ENCODE measurements around the gene NINJ2.

DNA sequence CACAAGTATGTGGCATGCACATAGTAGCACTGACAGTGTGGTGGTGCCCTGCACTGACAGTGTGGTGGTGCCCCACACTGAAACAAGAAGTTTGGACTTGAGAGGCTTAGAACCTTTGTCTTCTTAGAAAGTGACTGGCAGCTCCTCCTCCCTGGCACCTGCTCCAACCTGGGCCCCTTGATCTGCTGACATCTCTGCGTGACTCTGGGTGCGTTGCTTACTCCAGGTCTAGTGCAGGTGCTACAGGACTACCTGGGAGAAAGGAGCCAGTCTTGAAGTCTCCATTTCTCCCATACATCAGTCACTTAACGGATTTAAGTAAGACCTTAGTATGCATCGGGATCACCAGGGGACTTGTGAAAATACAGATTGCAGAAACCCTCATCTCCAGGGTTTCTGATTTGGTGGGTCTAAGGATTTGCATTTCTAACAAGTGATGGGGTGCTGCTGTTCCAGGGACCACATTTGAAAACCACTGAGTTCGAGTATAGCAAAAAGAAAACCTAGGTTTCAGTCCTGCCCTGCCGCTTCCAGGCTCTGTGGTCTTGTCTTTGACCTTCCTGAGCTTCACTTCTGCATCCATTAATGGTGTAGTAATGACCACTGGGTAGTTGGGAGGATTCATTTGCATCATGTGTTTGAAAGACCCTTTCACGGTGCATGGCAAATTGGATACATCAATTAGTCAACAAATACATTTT lies 15.7 kb downstream of the NINJ2 start:
- TF ChIP-seq, protein P1, sequence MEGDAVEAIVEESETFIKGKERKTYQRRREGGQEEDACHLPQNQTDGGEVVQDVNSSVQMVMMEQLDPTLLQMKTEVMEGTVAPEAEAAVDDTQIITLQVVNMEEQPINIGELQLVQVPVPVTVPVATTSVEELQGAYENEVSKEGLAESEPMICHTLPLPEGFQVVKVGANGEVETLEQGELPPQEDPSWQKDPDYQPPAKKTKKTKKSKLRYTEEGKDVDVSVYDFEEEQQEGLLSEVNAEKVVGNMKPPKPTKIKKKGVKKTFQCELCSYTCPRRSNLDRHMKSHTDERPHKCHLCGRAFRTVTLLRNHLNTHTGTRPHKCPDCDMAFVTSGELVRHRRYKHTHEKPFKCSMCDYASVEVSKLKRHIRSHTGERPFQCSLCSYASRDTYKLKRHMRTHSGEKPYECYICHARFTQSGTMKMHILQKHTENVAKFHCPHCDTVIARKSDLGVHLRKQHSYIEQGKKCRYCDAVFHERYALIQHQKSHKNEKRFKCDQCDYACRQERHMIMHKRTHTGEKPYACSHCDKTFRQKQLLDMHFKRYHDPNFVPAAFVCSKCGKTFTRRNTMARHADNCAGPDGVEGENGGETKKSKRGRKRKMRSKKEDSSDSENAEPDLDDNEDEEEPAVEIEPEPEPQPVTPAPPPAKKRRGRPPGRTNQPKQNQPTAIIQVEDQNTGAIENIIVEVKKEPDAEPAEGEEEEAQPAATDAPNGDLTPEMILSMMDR (conservative IDR thresholded peaks at IDR 0.05; ENCODE audit: low read length), result no peak
- TF ChIP-seq EZH2phosphoT487 (IDR thresholded peaks at IDR 0.05; ENCODE audit: borderline replicate concordance), result no peak
